ENCODE measurements around the gene EXTL1.

DNA sequence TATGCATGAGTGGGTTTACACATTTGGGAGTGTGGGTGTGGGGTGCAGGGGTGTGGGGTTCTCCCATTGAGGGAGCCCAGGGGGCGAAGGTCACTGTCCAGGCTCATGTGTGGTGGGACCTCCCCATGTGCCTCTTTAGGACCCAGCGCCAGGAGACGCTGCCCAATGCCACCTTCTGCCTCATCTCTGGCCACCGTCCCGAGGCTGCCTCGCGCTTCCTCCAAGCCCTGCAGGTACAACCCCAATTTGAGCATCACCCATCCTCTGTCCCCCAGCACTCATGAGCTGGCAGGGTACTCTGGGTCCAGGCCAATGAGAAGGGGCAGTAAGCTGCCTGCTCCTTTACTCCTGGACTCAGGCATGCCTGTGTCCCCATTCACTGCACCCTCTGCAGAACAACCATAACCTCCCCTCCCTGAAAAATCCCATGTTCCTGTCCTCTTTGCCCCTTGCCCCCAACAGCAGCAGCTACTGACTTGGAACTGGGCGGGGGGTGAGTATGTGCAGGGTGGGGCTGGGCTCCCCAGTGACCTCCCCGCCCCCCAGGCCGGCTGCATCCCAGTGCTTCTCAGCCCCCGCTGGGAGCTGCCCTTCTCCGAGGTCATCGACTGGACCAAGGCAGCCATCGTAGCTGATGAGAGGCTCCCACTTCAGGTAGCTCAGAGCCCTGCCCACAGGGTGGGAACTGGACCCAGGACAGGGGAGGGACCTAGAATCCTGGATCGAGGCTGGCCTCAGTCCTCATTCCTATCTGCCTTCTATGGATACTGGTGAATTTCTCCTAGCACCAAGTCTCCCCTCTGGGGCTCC is 7.7 kb downstream of the EXTL1 start:
- TF ChIP-seq CTCF (conservative IDR thresholded peaks at IDR 0.05) (no peak), ZFX (IDR thresholded peaks at IDR 0.05) (no peak)
